HepG2 (cell line): Measurements from ENCODE around the gene SERPINE2. TPM values are rescaled to one million over a fixed set of nuclear protein-coding genes. Genes with fewer than 3 reads are reported as not detected.
A peak's percentile ranks its signal among the peaks of the same experiment; 100 is the strongest.

Experiments
- ARID5B ChIP-seq: IDR thresholded peaks from 2 replicates; pipeline ENCODE4 v1.4.0; 2020; ENCODE audit warnings: mild to moderate bottlenecking, missing genetic modification reagents
- DZIP1 ChIP-seq: sonication (generic); formaldehyde crosslinking; IDR thresholded peaks from 2 replicates; pipeline ENCODE4 v1.5.0; 2020; ENCODE audit warnings: mild to moderate bottlenecking, missing genetic modification reagents
- HDAC1 ChIP-seq: sonication (generic); formaldehyde crosslinking; IDR thresholded peaks from 2 replicates; pipeline ENCODE4 v1.5.1; 2020; ENCODE audit warnings: mild to moderate bottlenecking, missing genetic modification reagents
- KMT2A ChIP-seq: sonication (generic); formaldehyde crosslinking; IDR thresholded peaks from 2 replicates; pipeline ENCODE4 v1.4.0; 2020; ENCODE audit warnings: missing genetic modification reagents
- SAP130 ChIP-seq: IDR thresholded peaks from 2 replicates; pipeline ENCODE4 v1.6.1; 2016; ENCODE audit warnings: low read depth
- SMAD1 ChIP-seq: sonication (generic); formaldehyde crosslinking; IDR thresholded peaks from 2 replicates; pipeline ENCODE4 v1.4.0; 2020; ENCODE audit warnings: missing genetic modification reagents, low read depth, mild to moderate bottlenecking, borderline replicate concordance
- STAG1 ChIP-seq: sonication (generic); formaldehyde crosslinking; IDR thresholded peaks from 2 replicates; pipeline ENCODE4 v1.4.0; 2020; ENCODE audit warnings: missing genetic modification reagents
- STAT5B ChIP-seq: sonication (generic); formaldehyde crosslinking; IDR thresholded peaks from 2 replicates; pipeline ENCODE4 v1.4.0; 2020; ENCODE audit warnings: missing genetic modification reagents
- TAF1 ChIP-seq: sonication (generic); formaldehyde crosslinking; IDR thresholded peaks from 2 replicates; pipeline ENCODE4 v1.4.0; 2020; ENCODE audit warnings: missing genetic modification reagents
- UBTF ChIP-seq: sonication (generic); formaldehyde crosslinking; IDR thresholded peaks from 2 replicates; pipeline ENCODE4 v1.4.0; 2020; ENCODE audit warnings: mild to moderate bottlenecking, missing genetic modification reagents
- YY1 ChIP-seq: IDR thresholded peaks from 2 replicates; pipeline ENCODE4 v1.6.1; 2011; ENCODE audit warnings: low read length, low read depth, moderate library complexity, mild to moderate bottlenecking; ENCODE audit not compliant: insufficient read depth, insufficient replicate concordance
- ZNF598 ChIP-seq: sonication (generic); formaldehyde crosslinking; IDR thresholded peaks from 2 replicates; pipeline ENCODE4 v1.5.1; 2020; ENCODE audit warnings: mild to moderate bottlenecking, missing genetic modification reagents, borderline replicate concordance
- ZNF687 ChIP-seq: sonication (generic); formaldehyde crosslinking; IDR thresholded peaks from 2 replicates; pipeline ENCODE4 v1.5.1; 2020; ENCODE audit warnings: mild to moderate bottlenecking, missing genetic modification reagents, moderate library complexity
- ZNF749 ChIP-seq: sonication (generic); formaldehyde crosslinking; IDR thresholded peaks from 2 replicates; pipeline ENCODE4 v1.8.0; 2022; ENCODE audit warnings: mild to moderate bottlenecking, missing genetic modification reagents, moderate library complexity, borderline replicate concordance
- polyA plus RNA-seq, 8 experiments: library from polyadenylated mRNA; depleted of rRNA in 3 of 8; stranded (reverse) in 7 of 8; unstranded in 1 of 8; fragments of >200 nt; fragmentation: Illumina TruSeq in 4 of 8; extraction: Trizol in 4 of 8; gene quantifications; 2 replicates each; pipeline versions ENCODE4 v1.2.1 to v1.2.3, GENCODE V29; 2011 to 2016; ENCODE audit warnings: low read depth in 4 of 8, missing spikeins in 1 of 8, mixed read lengths in 1 of 8; ENCODE audit not compliant: insufficient read depth in 1 of 8
- total RNA-seq, 5 experiments: library from RNA; depleted of rRNA; stranded (reverse); fragments of >200 nt; fragmentation: Illumina TruSeq; extraction: Trizol; gene quantifications; 2 replicates each; pipeline ENCODE4 v1.2.3, GENCODE V29; 2016; ENCODE audit warnings: low read depth in 1 of 5

The SERPINE2 gene
- total and polyA plus RNA-seq, 2 of the 13 experiments (the other 11 are each of a cell fraction or from before 2014, with no cell fraction given), result 7.9 to 18.1 TPM

- TF ChIP-seq ZNF687 (CRISPR knock-in tag), result peak; percentile 74
- TF ChIP-seq ZNF598 (CRISPR knock-in tag), result 0 out of 2 replicates have a peak, but pooled peaks have one; percentile 32
- peak; percentile 70 for TF ChIP-seq UBTF
- TF ChIP-seq KMT2A (CRISPR knock-in tag), result no peak
- TF ChIP-seq ARID5B (CRISPR knock-in tag), result peak; percentile 45; the same call in 1 of the 2 replicates
- 0 out of 2 replicates have a peak, but pooled peaks have one; percentile 35 for TF ChIP-seq DZIP1 (CRISPR knock-in tag)
- TF ChIP-seq ZNF749 (CRISPR knock-in tag), result peak; percentile 48; the same call in 1 of the 2 replicates
- 0 out of 2 replicates have a peak, but pooled peaks have one; percentile 23 for TF ChIP-seq SMAD1 (CRISPR knock-in tag)
- no peak for TF ChIP-seq STAT5B (CRISPR knock-in tag)
- peak; percentile 54 for TF ChIP-seq SAP130 (CRISPR knock-in tag)
- peak; percentile 91 for TF ChIP-seq STAG1
- peak; percentile 17 for TF ChIP-seq YY1
- 0 out of 2 replicates have a peak, but pooled peaks have one; percentile 10 for TF ChIP-seq TAF1 (CRISPR knock-in tag)
- peak; percentile 56; the same call in 1 of the 2 replicates for TF ChIP-seq HDAC1 (CRISPR knock-in tag)
These were observed at the start of gene SERPINE2 (continued) for GRCh38 chr2:224039080-224039769.
